ENCODE data around the gene PRIMPOL.
A peak's percentile ranks its signal among the peaks of the same experiment; 100 is the strongest.

PRIMPOL gene

DNA sequence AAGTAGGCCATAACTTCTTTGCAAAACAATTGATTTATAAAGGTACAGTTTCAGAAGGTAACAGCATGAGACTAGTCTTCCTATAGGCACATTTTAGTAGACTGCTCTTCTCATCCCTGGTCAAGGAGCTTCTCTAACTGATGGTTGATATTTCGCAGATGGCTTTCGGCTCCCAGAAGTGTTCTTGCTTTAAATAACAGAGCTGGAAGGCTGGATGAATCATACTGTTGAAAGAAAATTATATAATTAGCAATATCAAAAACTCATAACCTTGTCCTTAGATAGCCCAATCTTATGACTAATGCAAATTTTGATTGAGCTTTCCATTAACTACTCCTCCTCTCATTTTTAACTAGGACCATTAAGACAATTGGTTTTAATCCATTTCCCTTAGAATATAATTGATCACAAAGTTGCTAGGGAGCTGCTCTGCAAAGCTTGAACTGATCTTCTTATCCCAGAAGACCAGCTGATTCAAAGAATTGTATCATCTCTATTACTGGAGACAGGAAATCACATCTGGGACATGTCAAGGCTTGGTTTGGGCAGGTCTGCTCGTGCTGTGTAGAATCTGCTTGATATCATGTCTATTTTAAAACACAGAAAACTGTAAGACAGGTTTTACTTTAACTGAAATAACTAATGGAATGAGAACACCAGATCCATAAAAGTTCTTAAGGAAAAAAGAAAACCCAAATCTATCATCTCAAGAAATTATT lies 45.8 kb downstream of the PRIMPOL start:
- Histone ChIP-seq H3K4me3 (ENCODE audit: insufficient read depth in 1 of 2, low read depth in 1 of 2, low read length in 2 of 2) (no peak overlapping the region), H3K36me3 (ENCODE audit: control insufficient read depth in 1 of 2, insufficient read depth in 2 of 2, low read depth in 1 of 2, low read length in 2 of 2) (peaks cover 0 to 28% of the 10 kb centered on the region in 2 experiments), H2BK5ac (ENCODE audit: low read depth, low read length, poor library complexity, severe bottlenecking) (no peak overlapping the region), H2BK12ac (ENCODE audit: low read length in 2 of 2) (no peak overlapping the region), H3K14ac (ENCODE audit: low read length in 2 of 2) (no peak overlapping the region), H3K4me2 (ENCODE audit: low read length, poor library complexity, severe bottlenecking) (no peak overlapping the region), H2AK5ac (ENCODE audit: low read length, severe bottlenecking) (no peak overlapping the region), H2BK120ac (ENCODE audit: low read depth, low read length) (no peak overlapping the region), H3K9me3 (ENCODE audit: control insufficient read depth, low read length) (no peaks in the 10 kb centered on the region), H3K18ac (ENCODE audit: low read depth in 1 of 2, low read length in 2 of 2) (no peak overlapping the region), H3K27ac (ENCODE audit: low read length, poor library complexity, severe bottlenecking) (peak overlapping the region; percentile 79), H2BK15ac (ENCODE audit: low read depth, poor library complexity, severe bottlenecking) (no peak overlapping the region), H3K9ac (ENCODE audit: low read length) (peak overlapping the region; percentile 3), H3K27me3 (ENCODE audit: control insufficient read depth in 1 of 2, insufficient read depth in 1 of 2, low read length in 2 of 2) (no peaks in the 10 kb centered on the region), H2AFZ (ENCODE audit: low read depth, low read length) (no peak overlapping the region), H3K4ac (ENCODE audit: low read depth in 1 of 2, low read length in 2 of 2) (no peak overlapping the region), H3K79me1 (replicated peaks; ENCODE audit: low read length, poor library complexity, severe bottlenecking) (no peaks in the 10 kb centered on the region), H3K4me1 (ENCODE audit: control insufficient read depth, insufficient read depth, low read depth, low read length) (peaks cover 5% of the 10 kb centered on the region), H4K8ac (ENCODE audit: low read length) (no peak overlapping the region), H4K91ac (ENCODE audit: low read length) (no peak overlapping the region), H3K23ac (ENCODE audit: low read length in 2 of 2) (no peak overlapping the region)
- no CpG with 5 or more reads among the region's 3 CpGs for WGBS
- DNase-seq = peak; percentile 18

DNA sequence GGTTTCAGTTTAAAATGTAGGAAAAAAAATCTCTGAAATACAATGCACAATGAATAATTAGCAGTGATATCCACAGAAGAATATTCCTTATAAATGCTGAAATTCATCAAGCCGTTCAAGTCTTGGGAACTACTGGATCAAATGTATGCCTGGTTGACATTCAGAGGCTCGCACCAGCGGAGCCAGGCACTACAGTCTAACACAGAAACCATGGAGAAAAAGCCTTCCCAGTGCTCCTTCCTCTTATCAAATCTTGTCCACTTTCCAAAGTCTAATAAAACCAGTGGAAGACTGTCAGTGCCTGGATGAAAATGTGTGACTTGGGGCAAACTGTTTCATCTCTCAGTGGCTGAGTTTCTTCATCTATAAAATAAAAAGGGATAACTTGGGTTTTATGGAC lies 48.4 kb downstream of the PRIMPOL start:
- Histone ChIP-seq H4K8ac (ENCODE audit: low read length) (no peak overlapping the region), H2BK120ac (ENCODE audit: low read depth, low read length) (no peak overlapping the region), H2BK5ac (ENCODE audit: low read depth, low read length, poor library complexity, severe bottlenecking) (no peak overlapping the region), H3K4me3 (ENCODE audit: insufficient read depth in 1 of 2, low read depth in 1 of 2, low read length in 2 of 2) (peak overlapping the region in 1 of 2 experiments; percentile 61), H4K91ac (ENCODE audit: low read length) (no peak overlapping the region), H3K4me1 (ENCODE audit: control insufficient read depth, insufficient read depth, low read depth, low read length) (peaks cover 5% of the 10 kb centered on the region), H2BK15ac (ENCODE audit: low read depth, poor library complexity, severe bottlenecking) (no peak overlapping the region), H3K4me2 (ENCODE audit: low read length, poor library complexity, severe bottlenecking) (no peak overlapping the region), H3K27ac (ENCODE audit: low read length, poor library complexity, severe bottlenecking) (no peak overlapping the region), H3K23ac (ENCODE audit: low read length in 2 of 2) (no peak overlapping the region), H3K14ac (ENCODE audit: low read length in 2 of 2) (no peak overlapping the region), H3K36me3 (ENCODE audit: control insufficient read depth in 1 of 2, insufficient read depth in 2 of 2, low read depth in 1 of 2, low read length in 2 of 2) (peaks cover 0 to 15% of the 10 kb centered on the region in 2 experiments), H3K27me3 (ENCODE audit: control insufficient read depth in 1 of 2, insufficient read depth in 1 of 2, low read length in 2 of 2) (no peaks in the 10 kb centered on the region), H3K9ac (ENCODE audit: low read length) (peak overlapping the region; percentile 75), H3K9me3 (ENCODE audit: control insufficient read depth, low read length) (no peaks in the 10 kb centered on the region), H3K18ac (ENCODE audit: low read depth in 1 of 2, low read length in 2 of 2) (no peak overlapping the region), H3K79me1 (replicated peaks; ENCODE audit: low read length, poor library complexity, severe bottlenecking) (no peaks in the 10 kb centered on the region), H2BK12ac (ENCODE audit: low read length in 2 of 2) (no peak overlapping the region), H2AK5ac (ENCODE audit: low read length, severe bottlenecking) (no peak overlapping the region), H2AFZ (ENCODE audit: low read depth, low read length) (no peak overlapping the region), H3K4ac (ENCODE audit: low read depth in 1 of 2, low read length in 2 of 2) (no peak overlapping the region)
- DNase-seq = no peak
- 100% methylated on average over 2 of the region's 3 CpGs for WGBS

DNA sequence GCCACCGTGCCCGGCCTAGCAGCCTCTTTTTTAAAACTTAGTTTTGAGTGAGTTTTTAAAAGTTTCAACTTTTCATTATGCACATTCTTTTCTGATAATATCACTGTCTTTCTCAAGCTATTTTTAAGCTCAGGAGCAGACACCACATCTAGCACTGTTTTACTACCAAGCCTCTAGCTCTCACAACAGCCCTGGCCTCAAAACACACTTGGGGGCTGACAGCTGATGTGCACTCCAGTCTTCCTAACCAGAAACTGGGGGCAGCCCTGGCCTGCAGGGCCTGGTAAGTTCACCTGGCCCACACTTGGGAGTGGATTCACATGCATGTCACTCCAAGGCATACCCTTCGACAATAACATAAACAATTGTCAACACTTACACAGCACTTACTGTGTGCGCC lies 50.4 kb downstream of the PRIMPOL start:
- no peaks in the 10 kb centered on the region for H3K27me3 ChIP-seq (ENCODE audit: control insufficient read depth in 1 of 2, insufficient read depth in 1 of 2, low read length in 2 of 2)
- no peaks in the 10 kb centered on the region for H3K79me1 ChIP-seq (replicated peaks; ENCODE audit: low read length, poor library complexity, severe bottlenecking)
- peaks cover 5% of the 10 kb centered on the region for H3K4me1 ChIP-seq (ENCODE audit: control insufficient read depth, insufficient read depth, low read depth, low read length)
- H2BK12ac ChIP-seq (ENCODE audit: low read length in 2 of 2) = no peak overlapping the region
- peak overlapping the region; percentile 42 for H3K27ac ChIP-seq (ENCODE audit: low read length, poor library complexity, severe bottlenecking)
- H4K8ac ChIP-seq (ENCODE audit: low read length) = no peak overlapping the region
- WGBS = 86% methylated on average over 1 of the region's 4 CpGs
- no peak overlapping the region for H3K4me3 ChIP-seq (ENCODE audit: insufficient read depth in 1 of 2, low read depth in 1 of 2, low read length in 2 of 2)
- no peaks in the 10 kb centered on the region for H3K9me3 ChIP-seq (ENCODE audit: control insufficient read depth, low read length)
- H2AFZ ChIP-seq (ENCODE audit: low read depth, low read length) = no peak overlapping the region
- H2BK5ac ChIP-seq (ENCODE audit: low read depth, low read length, poor library complexity, severe bottlenecking) = no peak overlapping the region
- H2BK120ac ChIP-seq (ENCODE audit: low read depth, low read length) = no peak overlapping the region
- H3K14ac ChIP-seq (ENCODE audit: low read length in 2 of 2) = peak overlapping the region in 1 of 2 experiments; percentile 44
- H3K18ac ChIP-seq (ENCODE audit: low read depth in 1 of 2, low read length in 2 of 2) = no peak overlapping the region
- no peak overlapping the region for H3K23ac ChIP-seq (ENCODE audit: low read length in 2 of 2)
- H4K91ac ChIP-seq (ENCODE audit: low read length) = no peak overlapping the region
- no peak overlapping the region for H3K4ac ChIP-seq (ENCODE audit: low read depth in 1 of 2, low read length in 2 of 2)
- H2BK15ac ChIP-seq (ENCODE audit: low read depth, poor library complexity, severe bottlenecking) = no peak overlapping the region
- H3K36me3 ChIP-seq (ENCODE audit: control insufficient read depth in 1 of 2, insufficient read depth in 2 of 2, low read depth in 1 of 2, low read length in 2 of 2) = peaks cover 0 to 2% of the 10 kb centered on the region in 2 experiments
- H2AK5ac ChIP-seq (ENCODE audit: low read length, severe bottlenecking) = no peak overlapping the region
- H3K9ac ChIP-seq (ENCODE audit: low read length) = peak overlapping the region; percentile 44
- no peak for DNase-seq
- H3K4me2 ChIP-seq (ENCODE audit: low read length, poor library complexity, severe bottlenecking) = no peak overlapping the region

DNA sequence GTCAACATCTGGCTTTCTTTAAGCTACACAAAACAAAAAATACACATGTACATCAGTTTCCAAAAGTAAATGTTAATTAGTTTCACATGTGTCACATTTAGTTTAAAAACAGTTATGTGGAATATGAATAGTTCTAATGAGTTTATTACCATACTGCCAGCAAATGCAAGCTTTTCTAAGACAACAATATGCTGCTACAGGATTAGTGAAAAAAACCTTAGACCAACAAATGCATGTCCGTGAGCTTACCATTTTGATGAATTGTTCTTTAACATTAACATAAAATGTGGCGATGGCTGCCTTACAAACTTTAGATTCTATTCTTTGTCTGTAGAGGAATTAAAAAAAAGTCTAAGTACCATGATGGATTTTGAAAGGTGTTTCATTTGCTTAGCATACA lies 52.6 kb downstream of the PRIMPOL start:
- H3K79me1 ChIP-seq (replicated peaks; ENCODE audit: low read length, poor library complexity, severe bottlenecking) = peaks cover 2% of the 10 kb centered on the region
- no peak overlapping the region for H2BK12ac ChIP-seq (ENCODE audit: low read length in 2 of 2)
- no peak overlapping the region for H3K27ac ChIP-seq (ENCODE audit: low read length, poor library complexity, severe bottlenecking)
- H3K4me3 ChIP-seq (ENCODE audit: insufficient read depth in 1 of 2, low read depth in 1 of 2, low read length in 2 of 2) = no peak overlapping the region
- H3K9me3 ChIP-seq (ENCODE audit: control insufficient read depth, low read length) = no peaks in the 10 kb centered on the region
- H3K4me2 ChIP-seq (ENCODE audit: low read length, poor library complexity, severe bottlenecking) = no peak overlapping the region
- no peak overlapping the region for H2BK5ac ChIP-seq (ENCODE audit: low read depth, low read length, poor library complexity, severe bottlenecking)
- H3K14ac ChIP-seq (ENCODE audit: low read length in 2 of 2) = no peak overlapping the region
- no peak overlapping the region for H3K23ac ChIP-seq (ENCODE audit: low read length in 2 of 2)
- no CpG with 5 or more reads among the region's 2 CpGs for WGBS
- H4K91ac ChIP-seq (ENCODE audit: low read length) = no peak overlapping the region
- H2BK15ac ChIP-seq (ENCODE audit: low read depth, poor library complexity, severe bottlenecking) = no peak overlapping the region
- no peak overlapping the region for H2BK120ac ChIP-seq (ENCODE audit: low read depth, low read length)
- no peak overlapping the region for H3K9ac ChIP-seq (ENCODE audit: low read length)
- H2AK5ac ChIP-seq (ENCODE audit: low read length, severe bottlenecking) = no peak overlapping the region
- no peaks in the 10 kb centered on the region for H3K27me3 ChIP-seq (ENCODE audit: control insufficient read depth in 1 of 2, insufficient read depth in 1 of 2, low read length in 2 of 2)
- H3K36me3 ChIP-seq (ENCODE audit: control insufficient read depth in 1 of 2, insufficient read depth in 2 of 2, low read depth in 1 of 2, low read length in 2 of 2) = peaks cover under 1 to 2% of the 10 kb centered on the region in 2 experiments
- H3K4ac ChIP-seq (ENCODE audit: low read depth in 1 of 2, low read length in 2 of 2) = no peak overlapping the region
- H4K8ac ChIP-seq (ENCODE audit: low read length) = no peak overlapping the region
- H3K18ac ChIP-seq (ENCODE audit: low read depth in 1 of 2, low read length in 2 of 2) = no peak overlapping the region
- H3K4me1 ChIP-seq (ENCODE audit: control insufficient read depth, insufficient read depth, low read depth, low read length) = peaks cover 5% of the 10 kb centered on the region
- no peak for DNase-seq
- no peak overlapping the region for H2AFZ ChIP-seq (ENCODE audit: low read depth, low read length)

Measured in mesenchymal stem cell (in vitro differentiated cells and primary cell).